Smooth muscle cell (in vitro differentiated cells): Measurements from ENCODE around the gene FAM221B. TPM values are rescaled to one million over a fixed set of nuclear protein-coding genes. Genes with fewer than 3 reads are reported as not detected.

Source experiments
- DNase-seq: peaks from one replicate; lab custom pipeline; 2025; ENCODE audit not compliant: unreplicated experiment; lab: John Stamatoyannopoulos, UW
- H2AFZ ChIP-seq: fragments of 200-600 bp; sonication (generic); 2 replicates; pipeline ENCODE4 v1.6.0; 2016; ENCODE audit warnings: antibody characterized with exemption, low read depth, mild to moderate bottlenecking
- H3F3A ChIP-seq: fragments of 200-600 bp; sonication (generic); 2 replicates; pipeline ENCODE4 v1.6.0; 2017; ENCODE audit warnings: antibody characterized with exemption, low read depth
- H3K27ac ChIP-seq: fragments of 200-600 bp; sonication (generic); 2 replicates; pipeline ENCODE4 v1.5.1; 2016; ENCODE audit warnings: low read depth, mild to moderate bottlenecking
- H3K27me3 ChIP-seq: fragments of 200-600 bp; sonication (generic); 2 replicates; pipeline ENCODE4 v1.6.1; 2016; ENCODE audit warnings: low read depth, mild to moderate bottlenecking
- H3K36me3 ChIP-seq: fragments of 200-600 bp; sonication (generic); 2 replicates; pipeline ENCODE4 v1.5.1; 2016; ENCODE audit warnings: low read depth
- H3K4me1 ChIP-seq: fragments of 200-600 bp; sonication (generic); 2 replicates; pipeline ENCODE4 v1.5.1; 2016; ENCODE audit warnings: low read depth
- H3K4me2 ChIP-seq: fragments of 200-600 bp; sonication (generic); 2 replicates; pipeline ENCODE4 v1.6.0; 2016; ENCODE audit warnings: mild to moderate bottlenecking
- H3K4me3 ChIP-seq: fragments of 200-600 bp; sonication (generic); 2 replicates; pipeline ENCODE4 v1.5.1; 2016; ENCODE audit warnings: mild to moderate bottlenecking
- H3K79me2 ChIP-seq: fragments of 200-600 bp; sonication (generic); 2 replicates; pipeline ENCODE4 v1.6.0; 2016; ENCODE audit warnings: low read depth, mild to moderate bottlenecking
- H3K9ac ChIP-seq: fragments of 200-600 bp; sonication (generic); 2 replicates; pipeline ENCODE4 v1.6.0; 2016; ENCODE audit warnings: low read depth
- H3K9me3 ChIP-seq: fragments of 200-600 bp; sonication (generic); replicated peaks from 2 replicates; pipeline ENCODE4 v1.5.1; 2016; ENCODE audit warnings: low read depth
- H4K20me1 ChIP-seq: fragments of 200-600 bp; sonication (generic); 2 replicates; pipeline ENCODE4 v1.6.0; 2016; ENCODE audit warnings: low read depth
- CTCF ChIP-seq: fragments of 200-600 bp; sonication (generic); IDR thresholded peaks from 2 replicates; pipeline ENCODE4 v1.5.1; 2017; ENCODE audit warnings: borderline replicate concordance, mild to moderate bottlenecking, antibody characterized with exemption; ENCODE audit not compliant: insufficient read depth, poor library complexity, severe bottlenecking
- WGBS: methylation state at CpG from one replicate; pipeline ENCODE4 v1.1.7; 2016; ENCODE audit warnings: low lambda C conversion rate; 5-methylcytosine and 5-hydroxymethylcytosine counted together
- polyA plus RNA-seq: library from polyadenylated mRNA; unstranded; fragments of >200 nt; fragmentation: Nextera tagmentation; extraction: Ambion mirVana; gene quantifications from 2 replicates; pipeline ENCODE4 v1.2.1, GENCODE V29; 2016
- total RNA-seq: library from RNA; depleted of rRNA; stranded (reverse); fragments of >200 nt; gene quantifications from 2 replicates; pipeline ENCODE4 v1.2.3, GENCODE V29; 2014

The FAM221B gene
- total and polyA plus RNA-seq, 2 experiments from 2014 or later, result not detected

DNA sequence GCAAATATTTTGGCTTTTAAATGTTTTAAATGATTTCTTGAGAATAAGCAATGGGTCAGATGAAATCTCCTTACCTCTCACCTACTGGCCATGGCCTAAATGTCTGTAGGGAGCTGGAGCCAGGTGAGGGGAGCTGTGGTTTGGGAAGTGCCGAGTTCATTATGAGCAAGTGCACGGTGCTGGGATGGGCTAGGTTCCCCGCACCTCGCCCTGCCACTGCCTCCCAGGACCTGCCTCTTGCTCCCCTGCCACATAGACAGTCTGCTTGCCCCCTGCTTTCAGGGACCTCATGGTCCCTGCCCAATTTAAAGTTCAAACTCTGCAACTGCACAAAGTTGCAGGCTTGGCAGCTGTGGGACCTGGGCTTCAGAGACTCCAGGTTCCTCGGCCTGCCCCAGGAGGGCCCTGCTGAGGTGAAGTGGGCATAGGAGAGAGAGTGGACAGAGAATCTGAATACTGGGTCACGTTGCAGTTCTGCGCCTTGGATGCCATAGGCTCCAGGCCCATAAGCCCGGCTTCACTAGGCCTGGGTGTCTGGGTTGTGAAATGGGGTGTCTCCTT is 36.2 kb upstream of the FAM221B start:
- Histone ChIP-seq H3K79me2 (no peaks in the 10 kb centered on the region), H3K36me3 (no peaks in the 10 kb centered on the region), H2AFZ (no peak overlapping the region), H3K9me3 (no peaks in the 10 kb centered on the region), H3K27ac (no peak overlapping the region), H3K4me1 (no peaks in the 10 kb centered on the region), H3K4me2 (no peak overlapping the region), H3K9ac (no peak overlapping the region), H3F3A (no peaks in the 10 kb centered on the region), H4K20me1 (no peaks in the 10 kb centered on the region), H3K27me3 (peaks cover 15% of the 10 kb centered on the region), H3K4me3 (no peak overlapping the region)
- WGBS, result 88% methylated on average over 8 of the region's 8 CpGs
- DNase-seq, result no peak
- TF ChIP-seq CTCF, result no peak

DNA sequence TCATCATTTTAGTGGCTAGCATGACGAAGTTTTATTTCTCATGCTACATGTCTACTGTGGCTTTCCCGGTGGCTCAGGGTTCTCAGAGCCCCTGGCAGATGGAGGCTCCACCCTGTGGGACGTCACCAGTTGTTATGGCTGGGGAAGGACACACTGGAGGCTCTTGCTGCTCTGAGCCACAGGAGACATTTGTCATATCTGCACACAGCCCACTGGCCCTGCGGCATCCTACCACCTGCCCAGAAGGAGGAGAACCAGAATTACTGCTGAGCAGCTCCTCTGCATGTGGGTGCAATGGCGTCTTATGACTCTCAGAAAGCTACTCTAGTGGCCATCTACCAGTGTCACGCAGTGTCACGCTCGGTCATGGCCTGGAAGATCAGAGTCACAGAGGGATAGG is 35.1 kb upstream of the FAM221B start:
- no peak for DNase-seq
- no peaks in the 10 kb centered on the region for H4K20me1 ChIP-seq
- no peaks in the 10 kb centered on the region for H3K36me3 ChIP-seq
- H2AFZ ChIP-seq, result no peak overlapping the region
- 77% methylated on average over 8 of the region's 8 CpGs for WGBS
- no peak overlapping the region for H3K4me2 ChIP-seq
- H3K4me1 ChIP-seq, result no peaks in the 10 kb centered on the region
- no peaks in the 10 kb centered on the region for H3F3A ChIP-seq
- TF ChIP-seq CTCF, result no peak
- no peak overlapping the region for H3K9ac ChIP-seq
- peaks cover 15% of the 10 kb centered on the region for H3K27me3 ChIP-seq
- no peaks in the 10 kb centered on the region for H3K9me3 ChIP-seq
- no peaks in the 10 kb centered on the region for H3K79me2 ChIP-seq
- H3K27ac ChIP-seq, result no peak overlapping the region
- H3K4me3 ChIP-seq, result no peak overlapping the region

DNA sequence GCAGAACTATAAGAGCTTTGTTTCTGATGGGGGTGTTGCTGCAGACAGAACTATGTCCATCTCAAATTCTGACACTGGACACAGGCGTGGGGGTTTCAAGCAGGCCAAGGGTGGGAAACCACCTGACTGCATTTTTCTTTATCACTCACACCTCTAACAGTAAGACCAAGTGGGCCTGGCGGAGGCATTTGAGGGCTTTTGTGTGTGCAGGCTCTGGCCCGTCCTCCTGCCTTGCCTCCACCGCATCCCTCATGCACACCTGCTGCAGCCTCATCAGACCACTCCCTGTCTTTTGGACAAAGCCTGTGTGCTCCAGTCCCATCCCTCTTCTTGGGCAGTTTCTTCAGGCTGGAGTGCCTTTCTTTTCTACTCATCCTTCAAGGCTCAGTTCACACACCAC is 33.8 kb upstream of the FAM221B start:
- H3K79me2 ChIP-seq, result no peaks in the 10 kb centered on the region
- H3K27ac ChIP-seq, result no peak overlapping the region
- H3K4me1 ChIP-seq, result no peaks in the 10 kb centered on the region
- no peak overlapping the region for H3K4me2 ChIP-seq
- H2AFZ ChIP-seq, result no peak overlapping the region
- DNase-seq, result no peak
- H3F3A ChIP-seq, result no peaks in the 10 kb centered on the region
- no peaks in the 10 kb centered on the region for H4K20me1 ChIP-seq
- H3K36me3 ChIP-seq, result no peaks in the 10 kb centered on the region
- peaks cover 15% of the 10 kb centered on the region for H3K27me3 ChIP-seq
- H3K4me3 ChIP-seq, result no peak overlapping the region
- H3K9me3 ChIP-seq, result no peaks in the 10 kb centered on the region
- WGBS, result 90% methylated on average over 4 of the region's 4 CpGs
- H3K9ac ChIP-seq, result no peak overlapping the region
- TF ChIP-seq CTCF, result no peak

GRCh38 chr9:35861161-35861897 is 32.8 kb upstream of the FAM221B start:
- Histone ChIP-seq H3K4me1 (no peaks in the 10 kb centered on the region), H3F3A (no peaks in the 10 kb centered on the region), H2AFZ (no peak overlapping the region), H3K9me3 (no peaks in the 10 kb centered on the region), H3K4me3 (no peak overlapping the region), H3K9ac (no peak overlapping the region), H3K36me3 (no peaks in the 10 kb centered on the region), H4K20me1 (no peaks in the 10 kb centered on the region), H3K27ac (no peak overlapping the region), H3K79me2 (no peaks in the 10 kb centered on the region), H3K4me2 (no peak overlapping the region), H3K27me3 (peaks cover 15% of the 10 kb centered on the region)
- no peak for TF ChIP-seq CTCF
- DNase-seq, result no peak
- WGBS, result 74% methylated on average over 12 of the region's 12 CpGs
